Measurements from ENCODE around the gene IFNA2.
"Not testable (repeated sequence)": the region's sequence is repeated elsewhere in the genome, so short reads cannot be mapped to it uniquely, and the experiment has no call there.

IFNA2 gene

GRCh38 chr9:21381448-21382339 lies 3.5 kb downstream of the IFNA2 start:
- no peak for DNase-seq

- not testable (repeated sequence) for DNase-seq
Measured at GRCh38 chr9:21371467-21371866, 13.7 kb downstream of the IFNA2 start.

DNA sequence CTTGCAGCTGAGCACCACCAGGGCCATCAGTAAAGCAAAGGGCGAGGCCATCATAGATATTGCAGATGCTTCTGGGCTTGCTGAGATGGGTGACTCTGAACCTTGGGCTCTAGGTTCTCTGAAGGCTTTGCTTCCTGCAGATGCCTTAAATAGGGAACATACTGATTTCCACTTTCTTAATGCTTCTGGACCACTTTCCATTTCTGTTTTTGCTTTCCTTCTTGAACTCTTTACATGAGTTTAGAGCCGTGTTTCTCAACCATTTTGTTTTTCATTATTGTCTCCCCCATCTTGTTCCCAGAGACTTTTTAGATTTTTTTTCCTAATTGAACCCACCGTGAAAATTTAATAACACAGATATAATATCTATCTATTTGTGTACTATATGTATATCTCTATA lies 17.2 kb downstream of the IFNA2 start, which contains the start of gene IFNA13:
Gene IFNA13 (minus strand): TSS at position 101 of the 400 bp plus-strand sequence. CDS start 47 bp downstream, at position 54.
- DNase-seq: no peak

GRCh38 chr9:21367169-21367568 lies 18.0 kb downstream of the IFNA2 start:
- DNase-seq: not testable (repeated sequence)

- DNase-seq: no peak
Measured at GRCh38 chr9:21362287-21362686, 22.9 kb downstream of the IFNA2 start.

GRCh38 chr9:21357479-21358460 lies 27.4 kb downstream of the IFNA2 start:
- no peak for DNase-seq

- no peak for DNase-seq
Measured at GRCh38 chr9:21350787-21351186, 34.4 kb downstream of the IFNA2 start, which contains the start of gene IFNA6. IFNA6 (minus strand) TSS chr9:21350887; CDS start chr9:21350887, 0 bp downstream.

DNA sequence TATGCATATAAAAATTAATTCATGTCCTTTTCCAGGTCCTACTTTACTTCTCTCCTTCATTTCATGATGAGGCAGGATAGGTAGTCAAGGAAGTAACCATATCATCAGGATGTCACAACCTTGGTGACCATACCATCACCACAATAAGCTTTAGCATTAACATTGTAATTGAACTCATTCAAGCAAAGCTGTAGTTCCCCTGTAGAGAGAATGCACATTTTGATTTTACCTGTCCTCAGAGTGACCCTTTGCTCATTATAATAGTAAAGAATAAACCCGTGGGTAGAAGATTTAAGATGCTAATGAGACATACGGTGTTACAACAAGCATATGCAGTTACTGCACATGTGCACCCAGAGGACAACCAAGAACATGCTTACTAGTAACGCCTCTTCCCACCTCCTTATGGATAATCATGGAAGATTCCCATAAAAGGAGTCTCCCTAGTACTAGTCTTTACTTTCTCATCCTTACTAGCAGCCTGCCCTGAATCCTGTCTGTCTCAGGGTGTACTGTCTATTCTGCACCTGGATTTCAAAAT lies 36.7 kb downstream of the IFNA2 start:
- DNase-seq: no peak

GRCh38 chr9:21340735-21341134 lies 44.5 kb downstream of the IFNA2 start:
- no peak for DNase-seq

- no peak for DNase-seq
Measured at GRCh38 chr9:21336457-21336856, 48.7 kb downstream of the IFNA2 start.

DNA sequence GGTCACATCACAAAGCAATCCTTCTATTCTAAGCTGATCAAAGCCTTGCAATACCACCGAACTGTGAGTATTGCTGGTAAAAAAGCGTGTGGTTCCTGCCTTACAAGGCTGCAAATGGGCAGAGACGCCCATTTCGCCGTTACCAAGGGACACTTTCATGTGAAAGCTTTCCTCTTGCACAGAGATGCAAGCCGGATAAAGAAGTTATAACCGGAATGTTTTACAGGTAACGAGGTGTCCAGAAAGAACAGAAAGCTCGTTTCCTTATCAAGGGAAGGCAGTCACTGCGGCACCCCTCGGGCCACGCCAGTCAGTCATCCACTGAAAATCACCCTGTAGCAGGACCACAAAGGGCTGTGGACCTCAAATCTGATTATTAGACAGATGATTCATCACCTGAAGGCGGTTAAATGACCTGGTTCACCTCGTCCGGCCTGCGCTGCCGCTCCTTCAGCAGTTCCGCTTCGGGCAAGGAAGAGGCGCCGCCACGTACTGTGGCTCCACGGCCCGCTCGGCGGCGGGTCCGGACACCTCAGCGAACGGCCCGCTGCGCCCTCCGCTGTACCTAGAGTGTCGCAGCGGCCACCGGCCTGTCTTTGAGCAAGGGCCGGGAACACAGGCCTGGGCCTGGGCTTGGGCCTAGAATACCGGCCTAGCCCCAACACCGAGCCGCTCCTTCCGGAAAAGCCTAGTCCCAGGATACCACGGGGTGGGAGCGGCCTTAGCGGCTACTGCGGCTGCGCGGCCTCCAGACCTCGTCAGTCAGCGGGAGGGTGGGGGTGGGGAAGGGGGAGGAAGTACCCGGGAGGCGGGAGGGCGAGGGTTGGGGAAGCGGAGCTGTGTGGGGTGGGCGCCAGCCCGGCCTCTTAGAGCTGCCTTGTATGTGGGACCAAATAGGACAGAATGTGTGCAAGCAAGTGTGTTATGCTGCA lies 50.2 kb downstream of the IFNA2 start, which contains the start of gene KLHL9:
Gene KLHL9 (minus strand): TSS at position 704 of the 932 bp plus-strand sequence. CDS start 545 bp downstream, at position 159.
- peak; percentile 84 for DNase-seq
